CD4-positive, alpha-beta memory T cell (primary cell): ENCODE measurements around the gene ITIH1. TPM values are rescaled to one million over a fixed set of nuclear protein-coding genes. Genes with fewer than 3 reads are reported as not detected.

Experiments used
- CTCF ChIA-PET: fragments of 350-600 bp; sonication (Branson Sonifier 250); formaldehyde crosslinking; loops from one replicate; lab custom pipeline; 2021; ENCODE audit warnings: inconsistent platforms; ENCODE audit not compliant: partially characterized antibody; lab: Charles Lee
- POLR2A ChIA-PET: fragments of 350-600 bp; sonication (Branson Sonifier 250); formaldehyde crosslinking; loops from one replicate; lab custom pipeline; 2021; ENCODE audit not compliant: partially characterized antibody; lab: Charles Lee
- DNase-seq, 5 donors: peaks; one replicate each; pipeline versions ENCODE4 v3.0.0 to v3.0.0-alpha.2; 2020 to 2022; ENCODE audit warnings: mixed read lengths in 1 of 5
- H3K27ac ChIP-seq: one replicate; pipeline ENCODE4 v1.7.0; 2013; ENCODE audit warnings: low read depth, low read length
- H3K27me3 ChIP-seq: 2 replicates; pipeline ENCODE4 v1.7.0; 2013; ENCODE audit warnings: mild to moderate bottlenecking, low read length, moderate library complexity; ENCODE audit not compliant: insufficient read depth
- H3K36me3 ChIP-seq: 2 replicates; pipeline ENCODE4 v1.7.0; 2013; ENCODE audit warnings: mild to moderate bottlenecking, low read length, moderate library complexity; ENCODE audit not compliant: insufficient read depth
- H3K4me1 ChIP-seq: 2 replicates; pipeline ENCODE4 v1.7.0; 2013; ENCODE audit warnings: mild to moderate bottlenecking, low read length, moderate library complexity; ENCODE audit not compliant: insufficient read depth
- H3K4me3 ChIP-seq, 2 donors: one replicate each; pipeline ENCODE4 v1.7.0; 2013; ENCODE audit warnings: low read length in 2 of 2, mild to moderate bottlenecking in 1 of 2
- H3K9me3 ChIP-seq, 2 donors: one replicate each; pipeline ENCODE4 v1.7.0; 2013; ENCODE audit warnings: low read length in 2 of 2, control low read depth in 1 of 2; ENCODE audit not compliant: control insufficient read depth in 1 of 2
- H3K27ac Mint-ChIP-seq, 7 donors: one replicate each; pipeline ENCODE4 v1.8.0; 2020 to 2021; ENCODE audit warnings: mixed read lengths in 7 of 7, mild to moderate bottlenecking in 6 of 7, inconsistent platforms in 3 of 7, moderate library complexity in 3 of 7
- H3K27me3 Mint-ChIP-seq, 2 donors: one replicate each; pipeline ENCODE4 v1.8.0; 2020 to 2021; ENCODE audit warnings: mixed read lengths in 2 of 2
- H3K36me3 Mint-ChIP-seq, 2 donors: one replicate each; pipeline ENCODE4 v1.8.0; 2020 to 2021; ENCODE audit warnings: mixed read lengths in 2 of 2, inconsistent platforms in 1 of 2, mild to moderate bottlenecking in 1 of 2
- H3K4me1 Mint-ChIP-seq, 4 donors: one replicate each; pipeline ENCODE4 v1.8.0; 2020 to 2021; ENCODE audit warnings: mixed read lengths in 4 of 4, mild to moderate bottlenecking in 1 of 4
- H3K4me3 Mint-ChIP-seq, 8 donors: one replicate each; pipeline ENCODE4 v1.8.0; 2020 to 2021; ENCODE audit warnings: mixed read lengths in 8 of 8, mild to moderate bottlenecking in 7 of 8, moderate library complexity in 6 of 8, inconsistent platforms in 3 of 8
- H3K9me3 Mint-ChIP-seq, 8 donors: one replicate each; pipeline ENCODE4 v1.8.0; 2020 to 2021; ENCODE audit warnings: mixed read lengths in 8 of 8, mild to moderate bottlenecking in 5 of 8, inconsistent platforms in 3 of 8, moderate library complexity in 1 of 8
- intact Hi-C: fragments of 100-400 bp; cut with micrococcal nuclease; formaldehyde crosslinking; loops from one replicate; pipeline ENCODE4 v1.15.1; 2023
- polyA plus RNA-seq, 2 donors: library from polyadenylated mRNA; unstranded; fragments of 300-500 nt; fragmentation: Illumina TruSeq; gene quantifications; one replicate each; pipeline ENCODE4 v1.2.3, GENCODE V29; 2021
- total RNA-seq, 2 experiments: library from RNA; stranded (reverse); gene quantifications; one replicate each; pipeline ENCODE4 v1.2.3, GENCODE V29; 2021

ITIH1 gene
- total and polyA plus RNA-seq, 4 experiments from 2014 or later = not detected

DNA sequence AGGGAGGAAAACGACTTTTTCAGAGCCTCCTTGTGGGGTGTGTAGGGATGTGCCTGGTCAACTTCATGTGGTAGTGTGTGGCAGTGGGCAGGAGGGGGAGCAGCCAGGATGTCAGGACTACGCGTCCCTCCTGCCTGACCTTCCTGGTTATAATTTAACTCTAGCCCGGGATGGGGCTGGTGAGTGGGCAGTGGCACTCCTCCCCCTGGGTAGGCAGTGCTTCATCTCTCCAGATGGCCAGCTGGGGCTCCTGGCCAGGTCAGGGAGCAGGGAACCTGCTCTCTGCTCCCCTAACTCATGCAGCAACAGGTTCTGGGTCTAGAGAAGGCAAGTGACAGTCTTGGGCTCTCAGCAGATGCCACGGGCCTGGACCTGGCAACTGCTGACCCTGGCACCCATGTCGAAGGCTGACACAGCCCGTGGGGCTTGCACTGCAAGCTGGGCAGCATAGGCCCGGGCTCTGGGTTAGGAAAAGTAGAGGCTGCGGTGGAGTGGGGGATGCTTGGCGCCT is 50.5 kb downstream of the ITIH1 start:
- ChIA-PET CTCF (interaction anchor here (1.2 kb wide), 1 partner anchor 10 kb away, joined by 3 read pairs; no protein-coding TSS in a partner anchor), POLR2A (no interaction called here)
- H3K9me3 Mint-ChIP-seq = no peaks in the 10 kb centered on the region
- H3K27ac ChIP-seq = no peak overlapping the region
- no peaks in the 10 kb centered on the region for H3K27me3 ChIP-seq
- H3K4me3 ChIP-seq = no peak overlapping the region
- no peaks in the 10 kb centered on the region for H3K4me1 ChIP-seq
- no peaks in the 10 kb centered on the region for H3K9me3 ChIP-seq
- intact Hi-C loops = no loop called here
- H3K4me1 Mint-ChIP-seq = no peaks in the 10 kb centered on the region
- peaks cover 0 to 8% of the 10 kb centered on the region in 2 donors for H3K36me3 Mint-ChIP-seq
- no peak for DNase-seq
- H3K27ac Mint-ChIP-seq = no peak overlapping the region
- no peak overlapping the region for H3K4me3 Mint-ChIP-seq
- no peaks in the 10 kb centered on the region for H3K36me3 ChIP-seq
- H3K27me3 Mint-ChIP-seq = no peaks in the 10 kb centered on the region

DNA sequence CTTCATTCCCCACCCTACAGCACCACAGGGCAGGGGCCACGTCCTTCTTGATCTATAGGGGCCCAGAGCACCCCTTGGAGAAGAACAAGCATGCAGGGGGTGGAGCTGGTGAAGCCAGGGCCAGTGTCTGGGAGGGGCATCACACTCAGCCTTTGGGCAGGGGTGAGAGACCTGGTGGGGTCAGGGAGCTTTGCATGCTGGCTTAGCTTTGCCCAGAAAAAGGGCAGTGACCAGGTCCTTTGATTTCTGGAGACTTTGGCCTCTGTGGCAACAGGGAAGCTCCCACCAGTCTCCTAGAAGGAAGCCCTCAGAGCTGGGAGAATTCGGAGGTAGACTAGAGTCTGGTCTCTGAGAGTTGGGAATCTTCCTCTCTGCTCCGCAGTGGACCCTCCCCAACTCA is 52.1 kb downstream of the ITIH1 start:
- no peak for DNase-seq
- Mint-ChIP-seq H3K9me3 (no peaks in the 10 kb centered on the region), H3K4me1 (peaks cover 0 to 1% (median 0%) of the 10 kb centered on the region in 4 donors), H3K27me3 (no peaks in the 10 kb centered on the region), H3K27ac (no peak overlapping the region), H3K36me3 (peaks cover 5 to 7% of the 10 kb centered on the region in 2 donors), H3K4me3 (no peak overlapping the region)
- Histone ChIP-seq H3K27ac (no peak overlapping the region), H3K9me3 (no peaks in the 10 kb centered on the region), H3K27me3 (no peaks in the 10 kb centered on the region), H3K4me1 (no peaks in the 10 kb centered on the region), H3K36me3 (no peaks in the 10 kb centered on the region), H3K4me3 (no peak overlapping the region)
- ChIA-PET CTCF (interaction anchor here (1.2 kb wide), 1 partner anchor 8 kb away, joined by 3 read pairs; no protein-coding TSS in a partner anchor), POLR2A (no interaction called here)
- intact Hi-C loops = no loop called here

DNA sequence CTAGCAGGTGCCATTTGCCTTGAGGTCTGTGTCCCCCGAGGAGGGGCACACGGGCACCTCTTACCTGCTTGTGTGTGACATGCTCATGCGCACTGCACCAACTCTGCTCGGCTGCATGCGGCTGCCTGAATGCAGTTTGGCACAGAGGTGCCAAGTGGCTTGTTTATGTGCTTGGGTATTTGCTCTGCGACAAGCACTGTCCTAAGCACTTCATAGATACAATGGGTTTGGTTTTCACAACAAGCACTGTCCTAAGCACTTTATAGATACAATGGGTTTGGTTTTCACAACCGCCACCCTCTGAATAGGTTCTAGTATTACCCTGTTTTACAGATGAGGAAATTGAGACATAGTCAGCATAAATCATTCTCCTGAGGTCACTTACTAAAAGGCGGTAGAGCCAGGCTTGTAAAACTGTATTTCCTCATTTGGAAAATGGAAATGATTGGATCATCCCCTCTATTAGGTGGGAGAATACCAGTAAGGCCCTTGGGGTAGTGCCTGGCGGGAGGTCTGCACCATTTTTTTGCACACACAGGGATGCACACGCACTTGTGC is 52.6 kb downstream of the ITIH1 start:
- intact Hi-C loops = no loop called here
- Histone ChIP-seq H3K4me3 (no peak overlapping the region), H3K9me3 (no peaks in the 10 kb centered on the region), H3K27me3 (no peaks in the 10 kb centered on the region), H3K27ac (no peak overlapping the region), H3K4me1 (no peaks in the 10 kb centered on the region), H3K36me3 (no peaks in the 10 kb centered on the region)
- Mint-ChIP-seq H3K27ac (peak overlapping the region in 1 of 7 donors; percentile 46), H3K4me3 (no peak overlapping the region), H3K27me3 (no peaks in the 10 kb centered on the region), H3K36me3 (peaks cover 6 to 8% of the 10 kb centered on the region in 2 donors), H3K9me3 (no peaks in the 10 kb centered on the region), H3K4me1 (peaks cover 0 to 1% (median 0%) of the 10 kb centered on the region in 4 donors)
- POLR2A ChIA-PET = no interaction called here
- CTCF ChIA-PET = no interaction called here
- DNase-seq = no peak

GRCh38 chr3:52830535-52831258 is 53.3 kb downstream of the ITIH1 start, which contains the start of gene ITIH4:
Gene ITIH4, minus strand, starts transcription at chr3:52830672. Its CDS starts 30 bp downstream, at chr3:52830642.
- Mint-ChIP-seq H3K4me3 (no peak within 1 kb of the TSS), H3K4me1 (peaks cover 0 to 1% (median 0%) of the 10 kb centered on the region in 4 donors), H3K9me3 (no peaks in the 10 kb centered on the region), H3K27ac (peak within 1 kb of the TSS in 2 of 7 donors; percentile 11 to 46), H3K27me3 (no peaks in the 10 kb centered on the region), H3K36me3 (peaks cover 5 to 8% of the 10 kb centered on the region in 2 donors)
- Histone ChIP-seq H3K27me3 (no peaks in the 10 kb centered on the region), H3K4me1 (no peaks in the 10 kb centered on the region), H3K27ac (no peak within 1 kb of the TSS), H3K36me3 (no peaks in the 10 kb centered on the region), H3K9me3 (no peaks in the 10 kb centered on the region), H3K4me3 (no peak within 1 kb of the TSS)
- ChIA-PET CTCF (no interaction called here), POLR2A (no interaction called here)
- no peak for DNase-seq
- intact Hi-C loops = no loop called here

GRCh38 chr3:52831500-52832301 is 54.3 kb downstream of the ITIH1 start:
- ChIA-PET CTCF (no interaction called here), POLR2A (no interaction called here)
- H3K27me3 Mint-ChIP-seq = no peaks in the 10 kb centered on the region
- H3K9me3 Mint-ChIP-seq = no peaks in the 10 kb centered on the region
- no peak for DNase-seq
- Histone ChIP-seq H3K36me3 (no peaks in the 10 kb centered on the region), H3K9me3 (no peaks in the 10 kb centered on the region), H3K4me3 (no peak overlapping the region), H3K27me3 (no peaks in the 10 kb centered on the region), H3K27ac (no peak overlapping the region), H3K4me1 (no peaks in the 10 kb centered on the region)
- intact Hi-C loops = no loop called here
- H3K36me3 Mint-ChIP-seq = peaks cover 8% of the 10 kb centered on the region in 2 donors
- no peak overlapping the region for H3K27ac Mint-ChIP-seq
- no peak overlapping the region for H3K4me3 Mint-ChIP-seq
- peaks cover 0 to 1% (median 0%) of the 10 kb centered on the region in 4 donors for H3K4me1 Mint-ChIP-seq

DNA sequence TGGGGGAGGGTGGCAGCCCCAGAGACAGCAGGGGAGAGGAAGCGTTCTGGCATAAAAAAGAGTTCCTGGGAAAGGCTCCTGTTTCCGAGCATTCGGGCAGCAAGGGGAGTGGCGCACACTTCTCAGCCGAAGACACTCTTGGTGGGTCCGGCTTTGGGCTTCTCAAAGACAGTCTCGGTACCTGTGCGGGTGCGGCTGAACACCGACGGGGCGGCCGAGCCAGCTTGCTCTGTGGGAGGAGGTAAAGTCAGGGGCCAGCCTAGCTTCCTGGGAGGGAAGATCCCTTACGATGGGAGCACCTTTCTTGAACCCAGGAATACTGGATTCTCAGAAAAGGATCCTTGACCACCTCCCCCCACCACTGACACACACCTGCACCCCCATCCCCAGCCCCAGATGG is 55.8 kb downstream of the ITIH1 start:
- no peaks in the 10 kb centered on the region for H3K9me3 ChIP-seq
- Mint-ChIP-seq H3K4me3 (no peak overlapping the region), H3K4me1 (peaks cover 7 to 11% (median 9%) of the 10 kb centered on the region in 4 donors), H3K9me3 (no peaks in the 10 kb centered on the region), H3K36me3 (peaks cover 8 to 11% of the 10 kb centered on the region in 2 donors), H3K27me3 (no peaks in the 10 kb centered on the region), H3K27ac (no peak overlapping the region)
- intact Hi-C loops = no loop called here
- POLR2A ChIA-PET = no interaction called here
- CTCF ChIA-PET = no interaction called here
- no peak for DNase-seq
- no peak overlapping the region for H3K4me3 ChIP-seq
- peaks cover 9% of the 10 kb centered on the region for H3K4me1 ChIP-seq
- no peak overlapping the region for H3K27ac ChIP-seq
- H3K36me3 ChIP-seq = peaks cover 3% of the 10 kb centered on the region
- no peaks in the 10 kb centered on the region for H3K27me3 ChIP-seq
